Esophagus muscularis mucosa (tissue), 3 donors: ENCODE results near the gene TMEM63B.

ENCODE experiments used
- CTCF ChIP-seq, 3 experiments: fragments of 200-600 bp in 2 of 3; fragments of 450-650 bp in 1 of 3; sonication (generic) in 2 of 3; IDR thresholded peaks; one replicate each; pipeline ENCODE4 v1.5.1; 2017 to 2019; ENCODE audit warnings: antibody characterized with exemption in 3 of 3, mild to moderate bottlenecking in 2 of 3, moderate library complexity in 1 of 3
- EP300 ChIP-seq: sonication (generic); formaldehyde crosslinking; IDR thresholded peaks from one replicate; pipeline ENCODE4 v1.6.1; 2017; ENCODE audit warnings: antibody characterized with exemption

- TF ChIP-seq CTCF (IDR thresholded peaks at IDR 0.05) (no peak), EP300 (no peak)
Observed at GRCh38 chr6:44109212-44109611, 18.1 kb upstream of the TMEM63B start.
